Right atrium auricular region (tissue), 2 donors: Measurements from ENCODE around the gene PTPRU. TPM values are rescaled to one million over a fixed set of nuclear protein-coding genes. Genes with fewer than 3 reads are reported as not detected.
A peak's percentile ranks its signal among the peaks of the same experiment; 100 is the strongest.

Experiments
- DNase-seq: peaks from one replicate; pipeline ENCODE4 v3.0.0-alpha.2; 2019; ENCODE audit warnings: low spot score
- H3K27ac ChIP-seq, 2 donors: fragments of 200-600 bp; sonication (generic); 1 replicate in 1 of 2; 2 replicates in 1 of 2; pipeline ENCODE4 v1.5.1; 2016 to 2019
- H3K27me3 ChIP-seq, 2 donors: fragments of 200-600 bp; sonication (generic); one replicate each; pipeline versions ENCODE4 v1.5.1 to v1.6.0; 2017 to 2019
- H3K36me3 ChIP-seq: fragments of 200-600 bp; sonication (generic); one replicate; pipeline ENCODE4 v1.5.1; 2016
- H3K4me1 ChIP-seq, 2 donors: fragments of 200-600 bp; sonication (generic); one replicate each; pipeline versions ENCODE4 v1.5.1 to v1.6.0; 2017 to 2019
- H3K4me3 ChIP-seq, 2 donors: fragments of 200-600 bp; sonication (generic); 1 replicate in 1 of 2; 2 replicates in 1 of 2; pipeline ENCODE4 v1.5.1; 2017 to 2019; ENCODE audit warnings: mild to moderate bottlenecking in 1 of 2, moderate library complexity in 1 of 2
- H3K9me3 ChIP-seq, 2 donors: fragments of 200-600 bp; sonication (generic); one replicate each; pipeline ENCODE4 v1.5.1; 2019
- total RNA-seq, 2 donors: library from RNA; depleted of rRNA; stranded (reverse); fragments of >200 nt; gene quantifications; one replicate each; pipeline ENCODE4 v1.1.0, GENCODE V29; 2016
- TF ChIP-seq, protein P1 (sequence below), 2 donors: fragments of 200-600 bp; sonication (generic); IDR thresholded peaks; one replicate each; pipeline ENCODE4 v1.5.1; 2019; ENCODE audit warnings: antibody characterized with exemption in 2 of 2

PTPRU gene
- 10 to 100 TPM; 15.9 to 22.4 TPM for total RNA-seq

DNA sequence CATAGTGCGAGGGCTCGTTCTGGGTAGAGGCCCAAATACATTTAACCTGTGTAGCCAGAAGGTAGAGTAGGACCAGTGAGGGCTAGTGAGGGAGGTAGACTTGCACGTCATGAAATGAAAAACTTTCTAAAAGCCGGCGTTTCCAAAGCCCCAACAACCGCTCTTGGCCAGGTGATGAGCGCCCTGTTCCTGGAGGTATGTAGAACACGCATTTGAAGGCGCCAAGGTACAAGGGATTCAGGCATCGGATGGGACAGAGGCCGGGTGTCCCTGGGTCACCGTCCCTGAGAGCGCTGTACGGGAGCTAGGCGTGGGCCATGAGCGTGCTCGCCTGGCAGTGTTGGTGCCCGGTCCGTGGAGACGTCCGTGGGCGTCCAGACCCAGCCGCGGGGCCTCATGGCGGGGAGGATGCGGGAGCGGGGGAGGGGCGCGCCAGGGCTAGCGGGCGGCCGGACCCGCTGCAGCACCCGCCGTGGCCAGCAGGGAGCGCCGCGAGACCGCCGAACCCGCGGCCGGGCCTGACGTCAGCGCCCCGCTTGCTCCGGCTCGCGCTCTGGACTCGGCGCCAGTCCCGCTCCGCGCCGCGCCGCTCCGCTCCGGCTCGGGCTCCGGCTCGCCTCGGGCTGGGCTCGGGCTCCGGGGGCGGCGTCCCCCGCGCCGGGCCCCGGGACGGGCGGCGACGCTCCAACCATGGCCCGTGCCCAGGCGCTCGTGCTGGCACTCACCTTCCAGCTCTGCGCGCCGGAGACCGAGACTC, at the start of gene PTPRU:
TSS of gene PTPRU (plus strand) at position 568 of the 757 bp plus-strand sequence. CDS start at position 691, 123 bp downstream.
- H3K36me3 ChIP-seq = no peaks in the 10 kb centered on the region
- H3K4me3 ChIP-seq = peak within 1 kb of the TSS; percentile 56 to 73
- H3K4me1 ChIP-seq = peaks cover 0 to 25% of the 10 kb centered on the region in 2 donors
- no peaks in the 10 kb centered on the region for H3K27me3 ChIP-seq
- TF ChIP-seq, protein P1, sequence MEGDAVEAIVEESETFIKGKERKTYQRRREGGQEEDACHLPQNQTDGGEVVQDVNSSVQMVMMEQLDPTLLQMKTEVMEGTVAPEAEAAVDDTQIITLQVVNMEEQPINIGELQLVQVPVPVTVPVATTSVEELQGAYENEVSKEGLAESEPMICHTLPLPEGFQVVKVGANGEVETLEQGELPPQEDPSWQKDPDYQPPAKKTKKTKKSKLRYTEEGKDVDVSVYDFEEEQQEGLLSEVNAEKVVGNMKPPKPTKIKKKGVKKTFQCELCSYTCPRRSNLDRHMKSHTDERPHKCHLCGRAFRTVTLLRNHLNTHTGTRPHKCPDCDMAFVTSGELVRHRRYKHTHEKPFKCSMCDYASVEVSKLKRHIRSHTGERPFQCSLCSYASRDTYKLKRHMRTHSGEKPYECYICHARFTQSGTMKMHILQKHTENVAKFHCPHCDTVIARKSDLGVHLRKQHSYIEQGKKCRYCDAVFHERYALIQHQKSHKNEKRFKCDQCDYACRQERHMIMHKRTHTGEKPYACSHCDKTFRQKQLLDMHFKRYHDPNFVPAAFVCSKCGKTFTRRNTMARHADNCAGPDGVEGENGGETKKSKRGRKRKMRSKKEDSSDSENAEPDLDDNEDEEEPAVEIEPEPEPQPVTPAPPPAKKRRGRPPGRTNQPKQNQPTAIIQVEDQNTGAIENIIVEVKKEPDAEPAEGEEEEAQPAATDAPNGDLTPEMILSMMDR (IDR thresholded peaks at IDR 0.05) = peak; percentile 91 to 98
- H3K9me3 ChIP-seq = no peaks in the 10 kb centered on the region
- H3K27ac ChIP-seq = peak within 1 kb of the TSS; percentile 49 to 72
- peak; percentile 75 for DNase-seq

DNA sequence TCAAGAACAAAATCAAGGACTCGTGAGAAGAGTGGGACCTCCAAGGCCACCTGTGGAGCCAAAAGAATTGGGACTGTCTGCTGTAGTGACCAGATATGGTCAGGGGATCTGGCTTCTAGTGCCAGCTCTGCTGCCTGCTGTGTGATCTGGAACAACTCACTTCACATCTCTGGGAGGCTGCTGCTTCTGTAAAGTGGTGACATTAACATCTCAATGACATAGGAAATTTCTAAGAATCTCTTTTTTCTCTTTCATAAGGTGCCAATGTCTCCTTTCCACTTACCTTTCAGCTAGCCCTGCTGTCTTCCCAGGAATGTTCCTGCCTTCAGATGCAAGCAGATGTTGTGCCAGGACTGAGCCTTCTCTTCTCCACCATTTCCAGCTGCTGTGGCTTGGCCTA, 49.6 kb upstream of the PTPRU start:
- Histone ChIP-seq H3K27me3 (no peaks in the 10 kb centered on the region), H3K4me3 (no peak overlapping the region), H3K9me3 (no peaks in the 10 kb centered on the region), H3K4me1 (peaks cover 0 to 8% of the 10 kb centered on the region in 2 donors), H3K36me3 (no peaks in the 10 kb centered on the region), H3K27ac (no peak overlapping the region)
- no peak for DNase-seq
- TF ChIP-seq, protein P1 (IDR thresholded peaks at IDR 0.05) = no peak

DNA sequence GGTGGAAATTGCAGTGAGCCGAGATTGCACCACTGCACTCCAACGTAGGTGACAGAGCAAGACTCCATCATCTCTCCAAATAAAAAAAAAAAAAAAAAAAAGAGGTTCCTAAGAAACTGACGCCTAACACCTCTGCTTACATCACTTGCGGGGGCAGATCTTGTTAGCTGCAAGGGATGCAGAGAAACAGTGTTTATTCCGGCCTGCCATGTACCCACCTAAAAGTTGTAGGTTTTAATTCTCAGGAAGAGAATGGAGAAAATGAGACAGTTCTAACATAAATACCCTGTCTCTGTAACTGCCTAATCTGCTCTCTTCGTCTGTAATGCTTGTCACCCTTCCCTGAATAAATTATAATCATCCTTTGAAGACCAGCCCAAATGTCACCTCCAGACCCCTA, 45.6 kb upstream of the PTPRU start:
- no peak overlapping the region for H3K27ac ChIP-seq
- H3K4me3 ChIP-seq = no peak overlapping the region
- no peak for DNase-seq
- TF ChIP-seq, protein P1 (IDR thresholded peaks at IDR 0.05) = no peak
- peaks cover 28% of the 10 kb centered on the region for H3K36me3 ChIP-seq
- H3K27me3 ChIP-seq = no peaks in the 10 kb centered on the region
- H3K9me3 ChIP-seq = no peaks in the 10 kb centered on the region
- no peaks in the 10 kb centered on the region for H3K4me1 ChIP-seq

DNA sequence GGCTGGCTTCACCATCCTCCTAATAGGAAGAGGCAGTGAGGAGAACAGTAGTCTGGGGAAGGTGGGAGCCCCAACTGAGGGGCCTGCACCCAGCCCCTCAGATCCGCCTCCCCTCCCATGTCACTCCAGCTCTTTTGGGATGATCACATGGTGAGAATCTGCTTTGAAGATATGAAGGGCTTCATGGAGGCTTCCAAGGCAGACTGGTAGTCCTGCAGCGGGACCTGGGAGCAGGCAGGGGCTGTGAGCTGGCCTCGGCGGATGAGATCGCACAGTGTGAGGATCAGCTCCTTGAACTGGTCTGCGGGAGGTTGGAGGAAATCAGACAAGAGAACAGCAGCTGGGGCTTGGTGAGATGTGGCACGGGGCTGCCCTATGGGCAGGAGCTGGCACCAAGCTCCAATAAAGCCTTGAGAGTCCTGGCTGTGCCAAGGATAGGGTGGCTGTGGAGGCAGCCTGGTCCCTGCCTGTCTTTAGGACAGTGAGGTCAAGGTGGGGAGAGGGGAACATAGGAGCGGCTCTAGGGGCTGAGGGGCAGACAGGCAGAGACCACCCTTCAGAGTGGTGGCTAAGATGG, 42.4 kb upstream of the PTPRU start:
- TF ChIP-seq, protein P1 (IDR thresholded peaks at IDR 0.05) = no peak
- Histone ChIP-seq H3K4me3 (no peak overlapping the region), H3K27me3 (no peaks in the 10 kb centered on the region), H3K36me3 (peaks cover 35% of the 10 kb centered on the region), H3K27ac (no peak overlapping the region), H3K4me1 (no peaks in the 10 kb centered on the region), H3K9me3 (no peaks in the 10 kb centered on the region)
- no peak for DNase-seq

DNA sequence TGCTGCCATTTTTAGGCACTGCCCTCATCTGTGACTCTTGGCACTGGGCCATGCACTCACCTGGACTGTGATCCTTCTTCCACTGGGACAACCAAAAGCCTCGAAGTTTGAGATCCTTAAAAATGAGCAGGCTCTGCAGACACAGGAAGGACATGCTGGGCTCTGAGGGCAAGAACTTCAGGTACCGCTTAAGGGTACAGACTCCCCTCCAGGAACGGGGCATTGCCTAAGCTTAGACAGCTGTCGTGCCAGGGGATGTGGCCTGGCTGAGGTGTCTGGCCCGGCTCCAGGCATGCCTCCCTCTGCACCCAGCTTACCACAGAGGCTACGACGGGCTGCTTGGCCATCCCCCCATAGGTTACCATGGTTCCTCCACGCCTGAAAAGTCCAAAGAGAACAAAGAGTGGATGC, 40.4 kb upstream of the PTPRU start:
- no peaks in the 10 kb centered on the region for H3K9me3 ChIP-seq
- no peak for DNase-seq
- TF ChIP-seq, protein P1 (IDR thresholded peaks at IDR 0.05) = no peak

More for the DNA sequence above, 40.4 kb upstream of the PTPRU start:
- H3K4me1 ChIP-seq = no peaks in the 10 kb centered on the region
- H3K27me3 ChIP-seq = no peaks in the 10 kb centered on the region
- H3K4me3 ChIP-seq = no peak overlapping the region
- H3K27ac ChIP-seq = no peak overlapping the region
- H3K36me3 ChIP-seq = peaks cover 53% of the 10 kb centered on the region
